Mesothelial cell of epicardium (in vitro differentiated cells): ENCODE data around the gene SPINK1. TPM values are rescaled to one million over a fixed set of nuclear protein-coding genes. Genes with fewer than 3 reads are reported as not detected.
A peak's percentile ranks its signal among the peaks of the same experiment; 100 is the strongest.

Experiments
- DNase-seq, 2 experiments: peaks; one replicate each; pipeline ENCODE4 v3.0.0; 2021; ENCODE audit warnings: low spot score in 2 of 2; ENCODE audit not compliant: unreplicated experiment in 2 of 2
- H3K27ac Mint-ChIP-seq: 2 replicates; pipeline ENCODE4 v1.8.0; 2021; ENCODE audit warnings: mixed read lengths
- H3K27me3 Mint-ChIP-seq: 2 replicates; pipeline ENCODE4 v1.8.0; 2021; ENCODE audit warnings: low read depth, mixed read lengths
- H3K36me3 Mint-ChIP-seq: 2 replicates; pipeline ENCODE4 v1.8.0; 2021; ENCODE audit warnings: mixed read lengths
- H3K4me1 Mint-ChIP-seq: 2 replicates; pipeline ENCODE4 v1.8.0; 2021; ENCODE audit warnings: mixed read lengths
- H3K4me3 Mint-ChIP-seq: 2 replicates; pipeline ENCODE4 v1.8.0; 2021; ENCODE audit warnings: mild to moderate bottlenecking, moderate library complexity, mixed read lengths
- H3K9me3 Mint-ChIP-seq: 2 replicates; pipeline ENCODE4 v1.8.0; 2021; ENCODE audit warnings: mixed read lengths
- CTCF ChIP-seq: fragments of 200-600 bp; sonication (generic); IDR thresholded peaks from one replicate; pipeline ENCODE4 v1.5.0; 2021; ENCODE audit warnings: antibody characterized with exemption; ENCODE audit not compliant: unreplicated experiment
- total RNA-seq: library from RNA; stranded (reverse); gene quantifications from 3 replicates; pipeline ENCODE4 v1.2.1, GENCODE V29; 2021

SPINK1 gene, protein sequence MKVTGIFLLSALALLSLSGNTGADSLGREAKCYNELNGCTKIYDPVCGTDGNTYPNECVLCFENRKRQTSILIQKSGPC
- total RNA-seq, result 1.0 to 3.3 TPM (median 1.4 TPM) in 3 replicates

- no peak within 1 kb of the TSS for H3K4me3 Mint-ChIP-seq
- no peak for DNase-seq
- H3K27me3 Mint-ChIP-seq, result peaks cover 43% of the 10 kb centered on the region
- H3K9me3 Mint-ChIP-seq, result no peaks in the 10 kb centered on the region
- no peaks in the 10 kb centered on the region for H3K36me3 Mint-ChIP-seq
- H3K4me1 Mint-ChIP-seq, result no peaks in the 10 kb centered on the region
- H3K27ac Mint-ChIP-seq, result no peak within 1 kb of the TSS
- TF ChIP-seq CTCF, result no peak
Measured at GRCh38 chr5:147831465-147831864, at the start of gene SPINK1. TSS of gene SPINK1 (minus strand) at chr5:147831671. CDS start at chr5:147831577, 94 bp downstream.

DNA sequence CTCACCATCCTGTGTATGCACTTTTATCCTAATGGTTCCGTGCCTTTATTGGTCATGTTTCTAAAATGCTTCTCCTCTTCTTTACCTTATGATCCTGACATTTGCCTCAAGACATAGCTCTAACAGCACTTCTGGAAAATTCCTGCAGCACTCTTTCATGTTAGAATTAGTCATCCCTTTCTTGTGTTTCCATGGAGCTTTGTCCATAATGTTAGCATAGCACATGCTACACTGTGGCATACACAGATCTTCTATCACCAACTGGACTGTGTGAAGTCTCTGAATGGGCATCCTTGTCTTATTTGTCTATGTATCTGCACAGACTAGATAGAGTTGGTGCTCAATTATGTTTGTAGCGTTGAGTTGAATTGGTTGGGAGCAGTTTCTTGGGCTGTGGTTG, 49.0 kb upstream of the SPINK1 start:
- Mint-ChIP-seq H3K27ac (no peak overlapping the region), H3K4me3 (no peak overlapping the region), H3K27me3 (peaks cover 82% of the 10 kb centered on the region), H3K36me3 (no peaks in the 10 kb centered on the region), H3K4me1 (peaks cover 2% of the 10 kb centered on the region), H3K9me3 (no peaks in the 10 kb centered on the region)
- no peak for DNase-seq
- no peak for TF ChIP-seq CTCF

- peaks cover 2% of the 10 kb centered on the region for H3K4me1 Mint-ChIP-seq
- peaks cover 83% of the 10 kb centered on the region for H3K27me3 Mint-ChIP-seq
- peak; percentile 28 for TF ChIP-seq CTCF
- H3K27ac Mint-ChIP-seq, result no peak overlapping the region
- H3K4me3 Mint-ChIP-seq, result no peak overlapping the region
- no peak for DNase-seq
- no peaks in the 10 kb centered on the region for H3K36me3 Mint-ChIP-seq
- H3K9me3 Mint-ChIP-seq, result no peaks in the 10 kb centered on the region
Measured at GRCh38 chr5:147879784-147880183, 48.3 kb upstream of the SPINK1 start.

- Mint-ChIP-seq H3K36me3 (peaks cover 4% of the 10 kb centered on the region), H3K27me3 (peaks cover 88% of the 10 kb centered on the region), H3K9me3 (no peaks in the 10 kb centered on the region), H3K4me3 (no peak within 1 kb of the TSS), H3K4me1 (peaks cover 2% of the 10 kb centered on the region), H3K27ac (no peak within 1 kb of the TSS)
- no peak for DNase-seq
- no peak for TF ChIP-seq CTCF
Measured at GRCh38 chr5:147878066-147878759, 46.7 kb upstream of the SPINK1 start, which contains the start of gene SCGB3A2. TSS of gene SCGB3A2 (plus strand) at chr5:147878711. CDS start at chr5:147878804, 93 bp downstream.

DNA sequence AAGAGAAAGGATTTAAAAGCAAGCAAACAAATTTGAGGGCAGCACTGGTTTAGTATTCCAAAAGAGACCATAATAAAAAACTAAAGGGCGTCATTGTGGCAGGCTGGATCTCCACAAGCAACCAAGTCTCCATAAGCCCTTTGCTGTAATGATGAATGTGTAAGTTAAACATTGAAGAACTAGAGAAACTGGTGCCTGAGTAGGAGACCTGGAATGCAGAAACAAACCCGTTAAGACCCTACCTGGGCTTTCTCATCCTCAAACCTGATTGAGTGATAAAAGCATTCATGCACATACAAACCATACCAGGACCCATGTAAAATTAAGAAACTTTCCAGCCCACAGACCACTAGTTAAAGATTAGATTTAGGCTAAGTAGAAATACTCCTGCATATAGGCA, 45.2 kb upstream of the SPINK1 start:
- Mint-ChIP-seq H3K36me3 (peaks cover 4% of the 10 kb centered on the region), H3K9me3 (no peaks in the 10 kb centered on the region), H3K4me3 (no peak overlapping the region), H3K27me3 (peaks cover 96% of the 10 kb centered on the region), H3K4me1 (no peaks in the 10 kb centered on the region), H3K27ac (no peak overlapping the region)
- no peak for DNase-seq
- TF ChIP-seq CTCF, result no peak
